IMR-90 (cell line): Measurements from ENCODE around the gene SUV39H1. TPM values are rescaled to one million over a fixed set of nuclear protein-coding genes. Genes with fewer than 3 reads are reported as not detected.

ENCODE experiments used
- ATAC-seq: fragments of 200-7000 bp; cut with Tn5 transposase; 2 replicates; pipeline ENCODE4 v1.9.1; 2020; ENCODE audit warnings: low read depth, mild to moderate bottlenecking, moderate library complexity
- BruUV-seq: library from RNA; stranded (reverse); fragments of 400-500 nt; replicated peaks from 2 replicates; lab custom pipeline; 2021; lab: Mats Ljungman, UMichigan
- CTCF ChIA-PET: fragments of 300-600 bp; formaldehyde crosslinking; extraction: SDS; loops from one replicate; lab custom pipeline; 2021; ENCODE audit warnings: antibody characterized with exemption; lab: Yijun Ruan, JAX
- POLR2A ChIA-PET: fragments of 300-600 bp; sonication (Branson Sonifier 250); formaldehyde crosslinking; loops from one replicate; lab custom pipeline; 2022; ENCODE audit warnings: antibody characterized with exemption; ENCODE audit not compliant: unreplicated experiment; lab: Charles Lee
- DNase-seq: peaks from one replicate; pipeline ENCODE4 v3.0.0; 2013
- H2AFZ ChIP-seq: replicated peaks from 2 replicates; pipeline ENCODE3; 2013; ENCODE audit warnings: low read length, mild to moderate bottlenecking; ENCODE audit not compliant: poor library complexity
- H2AK5ac ChIP-seq: 2 replicates; pipeline ENCODE4 v1.6.1; 2013; ENCODE audit warnings: low read depth, low read length, inconsistent platforms
- H2AK9ac ChIP-seq: replicated peaks from 2 replicates; pipeline ENCODE3; 2013; ENCODE audit warnings: mild to moderate bottlenecking, low read depth, low read length, moderate library complexity; ENCODE audit not compliant: poor library complexity
- H2BK120ac ChIP-seq: 2 replicates; pipeline ENCODE4 v1.6.1; 2013; ENCODE audit warnings: low read depth, low read length, inconsistent platforms
- H2BK15ac ChIP-seq: 3 replicates; pipeline ENCODE4 v1.6.1; 2013; ENCODE audit warnings: low read depth, low read length, inconsistent platforms
- H2BK20ac ChIP-seq: 2 replicates; pipeline ENCODE4 v1.6.1; 2013; ENCODE audit warnings: low read depth, mild to moderate bottlenecking, inconsistent platforms, low read length, moderate library complexity
- H2BK5ac ChIP-seq: 2 replicates; pipeline ENCODE4 v1.6.1; 2013; ENCODE audit warnings: mild to moderate bottlenecking, low read depth, low read length, inconsistent platforms; ENCODE audit not compliant: poor library complexity, severe bottlenecking
- H3K14ac ChIP-seq: replicated peaks from 2 replicates; pipeline ENCODE4 v1.6.1; 2013; ENCODE audit warnings: low read depth, low read length, inconsistent platforms
- H3K18ac ChIP-seq: 2 replicates; pipeline ENCODE4 v1.6.1; 2013; ENCODE audit warnings: low read depth, low read length, control low read depth
- H3K23ac ChIP-seq: 2 replicates; pipeline ENCODE4 v1.6.1; 2013; ENCODE audit warnings: low read depth, low read length, inconsistent platforms
- H3K27ac ChIP-seq: 2 replicates; pipeline ENCODE4 v1.5.1; 2013; ENCODE audit warnings: mild to moderate bottlenecking, control low read depth, low read length; ENCODE audit not compliant: insufficient read depth
- H3K27me3 ChIP-seq: 2 replicates; pipeline ENCODE4 v1.6.1; 2013; ENCODE audit warnings: low read length; ENCODE audit not compliant: control insufficient read depth, insufficient read depth
- H3K36me3 ChIP-seq: 2 replicates; pipeline ENCODE4 v1.6.1; 2013; ENCODE audit warnings: low read length, mixed read lengths; ENCODE audit not compliant: control insufficient read depth, insufficient read depth
- H3K4ac ChIP-seq: 2 replicates; pipeline ENCODE4 v1.6.1; 2013; ENCODE audit warnings: low read depth, low read length, inconsistent platforms
- H3K4me1 ChIP-seq: 2 replicates; pipeline ENCODE4 v1.6.1; 2013; ENCODE audit warnings: low read length, mixed read lengths; ENCODE audit not compliant: control insufficient read depth, insufficient read depth
- H3K4me2 ChIP-seq: 2 replicates; pipeline ENCODE4 v1.6.1; 2013; ENCODE audit warnings: low read depth, mild to moderate bottlenecking, control low read depth, low read length, moderate library complexity
- H3K4me3 ChIP-seq: 2 replicates; pipeline ENCODE4 v1.5.1; 2013; ENCODE audit warnings: low read depth, mild to moderate bottlenecking, control low read depth, low read length, moderate library complexity; ENCODE audit not compliant: insufficient read depth
- H3K56ac ChIP-seq: 2 replicates; pipeline ENCODE4 v1.6.1; 2013; ENCODE audit warnings: low read length, inconsistent platforms; ENCODE audit not compliant: insufficient read depth; ENCODE audit errors: extremely low read depth
- H3K79me1 ChIP-seq, 2 experiments: 2 replicates each; pipeline ENCODE4 v1.6.1; 2013; ENCODE audit warnings: low read length in 2 of 2, inconsistent platforms in 1 of 2, low read depth in 1 of 2
- H3K9ac ChIP-seq: 2 replicates; pipeline ENCODE4 v1.6.1; 2013; ENCODE audit warnings: low read depth, low read length, control low read depth
- H3K9me1 ChIP-seq: 2 replicates; pipeline ENCODE4 v1.6.1; 2013; ENCODE audit warnings: low read length, inconsistent platforms; ENCODE audit not compliant: insufficient read depth
- H3K9me3 ChIP-seq: 2 replicates; pipeline ENCODE4 v1.6.1; 2013; ENCODE audit warnings: low read length; ENCODE audit not compliant: control insufficient read depth, insufficient read depth
- H4K20me1 ChIP-seq: 2 replicates; pipeline ENCODE4 v1.6.1; 2013; ENCODE audit warnings: low read length, inconsistent platforms; ENCODE audit not compliant: insufficient read depth
- H4K5ac ChIP-seq: 2 replicates; pipeline ENCODE4 v1.6.1; 2013; ENCODE audit warnings: mild to moderate bottlenecking, low read depth, low read length, control low read depth
- H4K8ac ChIP-seq, 2 experiments: 2 replicates each; pipeline ENCODE4 v1.6.1; 2013; ENCODE audit warnings: low read depth in 2 of 2, low read length in 2 of 2, control low read depth in 1 of 2, inconsistent platforms in 1 of 2
- H4K91ac ChIP-seq: 2 replicates; pipeline ENCODE4 v1.6.1; 2013; ENCODE audit warnings: low read depth, low read length, inconsistent platforms; ENCODE audit not compliant: insufficient read depth
- CHD1 ChIP-seq: IDR thresholded peaks from 2 replicates; pipeline ENCODE4 v1.6.1; 2012; ENCODE audit warnings: low read depth, low read length, improper control_type of control experiment
- MAZ ChIP-seq: IDR thresholded peaks from 2 replicates; pipeline ENCODE4 v1.6.1; 2012; ENCODE audit warnings: low read depth, mild to moderate bottlenecking, low read length, improper control_type of control experiment, moderate library complexity, borderline replicate concordance
- POLR2A ChIP-seq: IDR thresholded peaks from 2 replicates; pipeline ENCODE4 v1.6.1; 2012; ENCODE audit warnings: mild to moderate bottlenecking, low read depth, low read length
- RAD21 ChIP-seq: IDR thresholded peaks from 2 replicates; pipeline ENCODE4 v1.6.1; 2012; ENCODE audit warnings: low read length, improper control_type of control experiment
- SMC3 ChIP-seq: fragments of 150-350 bp; IDR thresholded peaks from 2 replicates; pipeline ENCODE4 v1.6.1; 2016; ENCODE audit warnings: low read depth, mild to moderate bottlenecking, antibody characterized with exemption, low read length, moderate library complexity
- WGBS, 2 experiments: methylation state at CpG; one replicate each; pipeline versions ENCODE4 v1.1.5 to v1.1.7; 2013; ENCODE audit warnings: missing lambda C conversion rate in 2 of 2; ENCODE audit not compliant: insufficient read length in 1 of 2; ENCODE audit errors: extremely low coverage in 2 of 2; 5-methylcytosine and 5-hydroxymethylcytosine counted together
- dilution Hi-C: fragments of 300-500 bp; cut with HindIII; formaldehyde crosslinking; loops from one replicate; pipeline ENCODE4 v1.14.3; 2018; ENCODE audit warnings: low sequenced_read_pairs; ENCODE audit not compliant: unreplicated experiment
- in situ Hi-C: fragments of 300-500 bp; cut with MboI; formaldehyde crosslinking; loops from 3 replicates; pipeline ENCODE4 v1.14.3; 2019; ENCODE audit warnings: low sequenced_read_pairs, inconsistent platforms, mixed read lengths
- intact Hi-C: fragments of 100-400 bp; cut with micrococcal nuclease; formaldehyde crosslinking; loops from 2 replicates; pipeline ENCODE4 v1.10.0; 2022
- polyA plus RNA-seq, 3 experiments: library from polyadenylated mRNA; depleted of rRNA; stranded (reverse); fragments of >200 nt; gene quantifications; 2 replicates each; pipeline ENCODE4 v1.2.3, GENCODE V29; 2012; ENCODE audit warnings: low replicate concordance in 1 of 3
- total RNA-seq: library from RNA; depleted of rRNA; stranded (reverse); fragments of >200 nt; gene quantifications from 2 replicates; pipeline ENCODE4 v1.2.3, GENCODE V29; 2012

SUV39H1 gene
- total and polyA plus RNA-seq, 2 of the 4 experiments (the other 2 are of a cell fraction): 6.6 to 8.6 TPM

- no peak overlapping the region for H2BK120ac ChIP-seq
- no peaks in the 10 kb centered on the region for H3K9me3 ChIP-seq
- intact Hi-C loops (no loop called here), dilution Hi-C loops (no loop called here), in situ Hi-C loops (no loop called here)
- no peak overlapping the region for H3K18ac ChIP-seq
- H4K8ac ChIP-seq: no peak overlapping the region
- no peak overlapping the region for H4K5ac ChIP-seq
- no peak overlapping the region for H2BK15ac ChIP-seq
- no peak overlapping the region for H4K91ac ChIP-seq
- POLR2A ChIA-PET: no interaction called here
- CTCF ChIA-PET: no interaction called here
- DNase-seq (no peak), ATAC-seq (no peak)
- H2AK9ac ChIP-seq: no peak overlapping the region
- no peaks in the 10 kb centered on the region for H3K9me1 ChIP-seq
- no peaks in the 10 kb centered on the region for H3K79me1 ChIP-seq
- H3K56ac ChIP-seq: no peak overlapping the region
- no peak overlapping the region for H3K23ac ChIP-seq
- BruUV-seq: no TSS peak
- no peak overlapping the region for H2AFZ ChIP-seq
- no peaks in the 10 kb centered on the region for H4K20me1 ChIP-seq
- no peak overlapping the region for H2BK20ac ChIP-seq
- H3K36me3 ChIP-seq: no peaks in the 10 kb centered on the region
- peaks cover 12% of the 10 kb centered on the region; the same call in 1 of the 2 replicates for H3K27me3 ChIP-seq
- H3K27ac ChIP-seq: no peak overlapping the region
- no peak overlapping the region for H3K4me2 ChIP-seq
- H3K4me1 ChIP-seq: no peaks in the 10 kb centered on the region
- H3K4me3 ChIP-seq: no peak overlapping the region
- H3K9ac ChIP-seq: no peak overlapping the region
- 34% methylated on average over 4 of the region's 8 CpGs; no CpG with 5 or more reads in 1 of the 2 experiments for WGBS, 2 experiments
- no peak overlapping the region for H2AK5ac ChIP-seq
- no peak for TF ChIP-seq CHD1
- no peak for TF ChIP-seq RAD21
- TF ChIP-seq POLR2A: no peak
- no peak for TF ChIP-seq SMC3
- TF ChIP-seq MAZ: no peak
- no peak overlapping the region for H2BK5ac ChIP-seq
- H3K4ac ChIP-seq: no peak overlapping the region
- no peak overlapping the region for H3K14ac ChIP-seq
Observed at GRCh38 chrX:48753708-48754228, 57.2 kb downstream of the SUV39H1 start.
